Endothelial cell (in vitro differentiated cells): Measurements from ENCODE around the gene BTBD8. TPM values are rescaled to one million over a fixed set of nuclear protein-coding genes. Genes with fewer than 3 reads are reported as not detected.
"Not testable (repeated sequence)": the region's sequence is repeated elsewhere in the genome, so short reads cannot be mapped to it uniquely, and the experiment has no call there.

ENCODE experiments used
- DNase-seq: peaks from one replicate; pipeline ENCODE4 v3.0.0; 2021; ENCODE audit warnings: low spot score
- H3K27ac Mint-ChIP-seq: one replicate; pipeline ENCODE4 v1.8.0; 2021; ENCODE audit warnings: mixed read lengths, inconsistent platforms; ENCODE audit not compliant: unreplicated experiment
- H3K27me3 Mint-ChIP-seq: one replicate; pipeline ENCODE4 v1.8.0; 2021; ENCODE audit warnings: mild to moderate bottlenecking, moderate library complexity, mixed read lengths, inconsistent platforms; ENCODE audit not compliant: unreplicated experiment
- H3K36me3 Mint-ChIP-seq: one replicate; pipeline ENCODE4 v1.8.0; 2021; ENCODE audit warnings: mild to moderate bottlenecking, low read depth, mixed read lengths, inconsistent platforms; ENCODE audit not compliant: unreplicated experiment
- H3K4me1 Mint-ChIP-seq: one replicate; pipeline ENCODE4 v1.8.0; 2021; ENCODE audit warnings: mild to moderate bottlenecking, mixed read lengths, inconsistent platforms; ENCODE audit not compliant: unreplicated experiment
- H3K4me3 Mint-ChIP-seq: one replicate; pipeline ENCODE4 v1.8.0; 2021; ENCODE audit warnings: mild to moderate bottlenecking, mixed read lengths, inconsistent platforms; ENCODE audit not compliant: unreplicated experiment
- H3K9me3 Mint-ChIP-seq: one replicate; pipeline ENCODE4 v1.8.0; 2021; ENCODE audit warnings: mixed read lengths, inconsistent platforms; ENCODE audit not compliant: unreplicated experiment
- total RNA-seq: library from RNA; stranded (reverse); fragmentation: NEBNext Ultra II Directional; extraction: Animal tissue kit (Norgen Biotek cat#: 25700); gene quantifications from one replicate; pipeline ENCODE4 v1.2.1, GENCODE V29; 2021; ENCODE audit not compliant: unreplicated experiment
- TF ChIP-seq, protein P1 (sequence below): fragments of 200-600 bp; sonication (generic); IDR thresholded peaks from one replicate; pipeline ENCODE4 v1.5.0; 2021; ENCODE audit warnings: antibody characterized with exemption; ENCODE audit not compliant: unreplicated experiment

BTBD8 gene
- total RNA-seq, 1 donor from 2014 or later: 4.0 TPM

DNA sequence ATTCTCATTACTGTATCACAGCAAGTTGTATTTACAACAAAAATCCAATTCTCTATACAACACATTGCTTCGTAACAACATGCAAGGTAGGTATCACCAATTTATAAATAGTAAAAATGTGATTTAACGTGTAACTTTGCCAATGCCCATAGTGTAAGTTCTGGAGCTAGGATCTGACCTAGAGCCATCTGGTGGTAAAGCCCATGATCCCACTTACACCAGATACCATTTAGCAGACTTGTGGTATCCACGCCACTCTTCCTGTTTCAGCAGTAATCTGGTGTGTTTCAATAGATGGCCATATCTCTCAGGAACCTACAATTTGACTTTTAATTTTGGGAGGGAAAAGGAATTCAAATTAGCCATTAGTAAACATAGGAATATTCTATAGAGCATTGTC, 15.1 kb upstream of the BTBD8 start:
- TF ChIP-seq, protein P1, sequence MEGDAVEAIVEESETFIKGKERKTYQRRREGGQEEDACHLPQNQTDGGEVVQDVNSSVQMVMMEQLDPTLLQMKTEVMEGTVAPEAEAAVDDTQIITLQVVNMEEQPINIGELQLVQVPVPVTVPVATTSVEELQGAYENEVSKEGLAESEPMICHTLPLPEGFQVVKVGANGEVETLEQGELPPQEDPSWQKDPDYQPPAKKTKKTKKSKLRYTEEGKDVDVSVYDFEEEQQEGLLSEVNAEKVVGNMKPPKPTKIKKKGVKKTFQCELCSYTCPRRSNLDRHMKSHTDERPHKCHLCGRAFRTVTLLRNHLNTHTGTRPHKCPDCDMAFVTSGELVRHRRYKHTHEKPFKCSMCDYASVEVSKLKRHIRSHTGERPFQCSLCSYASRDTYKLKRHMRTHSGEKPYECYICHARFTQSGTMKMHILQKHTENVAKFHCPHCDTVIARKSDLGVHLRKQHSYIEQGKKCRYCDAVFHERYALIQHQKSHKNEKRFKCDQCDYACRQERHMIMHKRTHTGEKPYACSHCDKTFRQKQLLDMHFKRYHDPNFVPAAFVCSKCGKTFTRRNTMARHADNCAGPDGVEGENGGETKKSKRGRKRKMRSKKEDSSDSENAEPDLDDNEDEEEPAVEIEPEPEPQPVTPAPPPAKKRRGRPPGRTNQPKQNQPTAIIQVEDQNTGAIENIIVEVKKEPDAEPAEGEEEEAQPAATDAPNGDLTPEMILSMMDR: no peak
- Mint-ChIP-seq H3K4me3 (no peak overlapping the region), H3K27me3 (no peaks in the 10 kb centered on the region), H3K27ac (no peak overlapping the region), H3K4me1 (no peaks in the 10 kb centered on the region), H3K9me3 (no peaks in the 10 kb centered on the region), H3K36me3 (no peaks in the 10 kb centered on the region)
- no peak for DNase-seq

DNA sequence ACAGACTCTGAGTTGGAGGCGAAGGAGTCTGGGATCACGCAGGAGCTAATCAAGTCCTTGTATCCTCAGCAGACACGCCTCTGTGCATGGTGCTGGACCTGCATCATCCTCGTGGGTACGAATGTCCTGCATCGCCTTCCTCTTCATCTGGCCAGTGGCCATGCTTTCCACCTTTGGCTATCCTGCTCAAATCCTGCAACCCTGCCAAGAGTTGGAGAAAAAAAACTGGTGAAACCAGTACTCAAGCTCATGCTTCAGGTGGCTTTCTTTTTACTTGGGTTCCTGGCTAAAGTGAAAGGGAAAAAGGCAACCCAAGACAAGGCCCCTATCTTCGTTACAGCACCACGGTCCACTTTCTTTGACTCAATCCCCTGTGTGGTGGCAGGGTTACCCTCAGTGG, 13.8 kb upstream of the BTBD8 start:
- H3K9me3 Mint-ChIP-seq: no peaks in the 10 kb centered on the region
- no peaks in the 10 kb centered on the region for H3K27me3 Mint-ChIP-seq
- no peak for DNase-seq
- H3K4me1 Mint-ChIP-seq: no peaks in the 10 kb centered on the region
- H3K27ac Mint-ChIP-seq: no peak overlapping the region
- no peaks in the 10 kb centered on the region for H3K36me3 Mint-ChIP-seq
- H3K4me3 Mint-ChIP-seq: no peak overlapping the region
- TF ChIP-seq, protein P1: no peak

DNA sequence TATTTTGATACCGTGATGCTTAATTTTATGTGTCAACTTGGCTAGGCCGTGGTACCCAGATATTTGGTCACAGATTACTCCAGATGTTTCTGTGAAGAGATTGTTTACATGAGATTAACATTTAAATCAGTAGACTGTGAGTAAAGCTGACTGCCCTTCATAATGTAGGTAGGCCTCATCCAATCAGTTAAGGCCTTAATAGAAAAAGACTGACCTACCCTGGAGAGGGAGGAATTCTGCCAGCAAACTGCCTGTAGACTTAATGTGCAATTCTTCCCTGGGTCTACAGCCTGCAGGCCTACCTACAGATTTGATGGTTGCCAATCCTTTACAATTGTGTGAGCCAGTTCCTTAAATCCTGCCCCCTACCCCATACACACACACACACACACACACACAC, 9.3 kb upstream of the BTBD8 start:
- Mint-ChIP-seq H3K27me3 (no peaks in the 10 kb centered on the region), H3K4me1 (no peaks in the 10 kb centered on the region), H3K9me3 (no peaks in the 10 kb centered on the region), H3K4me3 (no peak overlapping the region), H3K36me3 (no peaks in the 10 kb centered on the region), H3K27ac (no peak overlapping the region)
- DNase-seq: no peak
- TF ChIP-seq, protein P1: no peak

DNA sequence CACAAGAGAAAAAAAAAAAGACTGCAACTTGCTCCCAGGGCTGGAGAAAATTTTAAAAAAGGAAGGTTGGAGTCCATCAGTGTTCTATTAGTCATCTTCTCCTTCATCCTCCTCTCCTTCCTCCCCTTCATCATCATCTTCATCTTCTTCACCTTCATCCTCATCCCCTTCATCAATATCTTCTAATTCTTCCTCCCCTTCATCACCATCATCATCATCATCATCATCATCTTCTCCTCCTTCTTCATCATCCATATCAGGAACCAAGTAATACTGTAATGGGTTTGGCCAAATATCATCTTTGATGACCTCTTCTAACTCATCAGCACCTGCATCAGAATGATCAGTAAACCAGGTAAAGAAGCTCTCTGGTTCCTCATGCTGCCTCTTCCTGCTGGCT, 5.7 kb upstream of the BTBD8 start:
- not testable (repeated sequence) for H3K4me1 Mint-ChIP-seq, H3K36me3 Mint-ChIP-seq, H3K27ac Mint-ChIP-seq, DNase-seq, H3K27me3 Mint-ChIP-seq, H3K4me3 Mint-ChIP-seq, H3K9me3 Mint-ChIP-seq

DNA sequence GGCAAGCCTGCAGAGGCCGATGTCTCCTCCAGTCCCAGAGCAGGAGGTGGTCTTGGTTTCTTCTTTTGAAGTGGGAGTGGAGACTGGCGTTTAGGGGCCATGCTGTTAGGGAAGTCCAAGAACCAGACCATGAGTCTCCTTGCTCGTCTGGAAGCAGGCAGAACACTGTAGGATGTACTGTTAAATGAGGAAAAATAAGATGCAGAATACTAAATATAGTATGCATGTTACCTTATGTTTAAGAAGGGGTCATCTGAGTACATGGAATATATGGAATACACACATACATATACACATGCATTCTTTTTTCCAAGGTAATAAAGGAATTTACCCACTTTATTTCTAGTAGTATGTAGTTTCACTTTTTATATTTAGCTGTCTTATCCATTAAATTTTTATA, 4.8 kb upstream of the BTBD8 start, which contains the start of gene SETSIP:
Gene SETSIP, minus strand, starts transcription at position 101 of the 400 bp plus-strand sequence. Its CDS starts 0 bp downstream, at position 101.
- TF ChIP-seq, protein P1: no peak
- H3K27ac Mint-ChIP-seq: no peak within 1 kb of the TSS

DNA sequence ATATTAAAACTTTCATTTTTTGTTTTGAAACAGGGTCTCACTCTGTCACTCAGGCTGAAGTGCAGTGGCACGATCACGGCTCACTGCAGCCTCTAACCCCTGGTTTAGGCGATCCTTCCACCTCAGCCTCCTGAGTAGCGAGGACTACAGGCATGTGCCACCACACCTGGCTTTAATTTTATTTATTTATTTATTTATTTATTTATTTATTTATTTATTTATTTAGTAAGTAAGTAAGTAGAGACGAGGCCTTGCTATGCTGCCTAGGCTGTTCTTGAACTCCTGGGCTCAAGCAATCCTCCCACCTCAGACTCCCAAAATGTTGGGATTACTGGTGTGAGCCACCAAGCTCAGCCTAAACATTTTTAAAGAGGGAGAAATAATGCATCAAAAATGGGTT, 3.8 kb upstream of the BTBD8 start:
- H3K4me1 Mint-ChIP-seq: peaks cover 3% of the 10 kb centered on the region
- no peaks in the 10 kb centered on the region for H3K36me3 Mint-ChIP-seq
- no peaks in the 10 kb centered on the region for H3K9me3 Mint-ChIP-seq
- DNase-seq: no peak
- H3K27me3 Mint-ChIP-seq: no peaks in the 10 kb centered on the region
- TF ChIP-seq, protein P1: no peak
- H3K4me3 Mint-ChIP-seq: no peak overlapping the region
- H3K27ac Mint-ChIP-seq: no peak overlapping the region

More for the DNA sequence above, 4.8 kb upstream of the BTBD8 start, which contains the start of gene SETSIP:
- H3K27me3 Mint-ChIP-seq: no peaks in the 10 kb centered on the region
- H3K36me3 Mint-ChIP-seq: no peaks in the 10 kb centered on the region
- H3K4me1 Mint-ChIP-seq: peaks cover 3% of the 10 kb centered on the region
- H3K9me3 Mint-ChIP-seq: no peaks in the 10 kb centered on the region
- DNase-seq: no peak
- H3K4me3 Mint-ChIP-seq: no peak within 1 kb of the TSS

DNA sequence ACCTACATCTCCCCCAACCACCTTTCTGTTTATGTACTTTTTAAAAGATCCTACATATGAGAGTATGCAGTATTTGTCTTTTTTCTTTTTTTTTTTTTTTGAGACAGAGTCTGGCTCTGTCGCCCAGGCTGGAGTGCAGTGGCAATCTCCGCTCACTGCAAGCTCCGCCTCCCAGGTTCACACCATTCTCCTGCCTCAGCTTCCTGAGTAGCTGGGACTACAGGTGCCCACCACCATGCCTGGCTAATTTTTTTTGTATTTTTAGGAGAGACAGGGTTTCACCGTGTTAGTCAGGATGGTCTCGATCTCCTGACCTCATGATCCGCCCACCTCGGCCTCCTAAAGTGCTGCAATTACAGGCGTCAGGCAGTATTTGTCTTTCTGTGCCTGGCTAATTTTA, 2.1 kb upstream of the BTBD8 start:
- not testable (repeated sequence) for H3K4me1 Mint-ChIP-seq, H3K9me3 Mint-ChIP-seq, DNase-seq, H3K27ac Mint-ChIP-seq, H3K27me3 Mint-ChIP-seq, H3K36me3 Mint-ChIP-seq, H3K4me3 Mint-ChIP-seq
